Sigmoid colon (tissue), 7 donors: ENCODE data around the gene XKR7. TPM values are rescaled to one million over a fixed set of nuclear protein-coding genes. Genes with fewer than 3 reads are reported as not detected.

Experiments
- DNase-seq: peaks from one replicate; pipeline ENCODE4 v3.0.0-alpha.2; 2019
- H3K27ac ChIP-seq, 4 donors: fragments of 200-600 bp; sonication (generic); one replicate each; pipeline ENCODE4 v1.5.1; 2016 to 2019; ENCODE audit warnings: mild to moderate bottlenecking in 1 of 4
- H3K27me3 ChIP-seq, 3 donors: fragments of 200-600 bp; sonication (generic); one replicate each; pipeline ENCODE4 v1.5.1; 2019; ENCODE audit warnings: mild to moderate bottlenecking in 1 of 3
- H3K36me3 ChIP-seq, 4 donors: fragments of 200-600 bp; sonication (generic); one replicate each; pipeline ENCODE4 v1.5.1; 2016 to 2019
- H3K4me1 ChIP-seq, 4 donors: fragments of 200-600 bp; sonication (generic); one replicate each; pipeline ENCODE4 v1.5.1; 2017 to 2019
- H3K4me3 ChIP-seq, 4 donors: fragments of 200-600 bp; sonication (generic); one replicate each; pipeline ENCODE4 v1.5.1; 2017 to 2019; ENCODE audit warnings: mild to moderate bottlenecking in 2 of 4, moderate library complexity in 1 of 4
- H3K9me3 ChIP-seq, 4 donors: fragments of 200-600 bp in 3 of 4; sonication (generic) in 3 of 4; one replicate each; pipeline versions ENCODE4 v1.5.1 to v1.6.1; 2013 to 2019
- CTCF ChIP-seq, 4 experiments: fragments of 450-650 bp in 3 of 4; fragments of 200-600 bp in 1 of 4; IDR thresholded peaks; one replicate each; pipeline ENCODE4 v1.5.1; 2016 to 2019; ENCODE audit warnings: antibody characterized with exemption in 4 of 4, mild to moderate bottlenecking in 3 of 4, moderate library complexity in 2 of 4
- EP300 ChIP-seq, 4 donors: sonication (generic); formaldehyde crosslinking; IDR thresholded peaks; one replicate each; pipeline ENCODE4 v1.6.1; 2017; ENCODE audit warnings: antibody characterized with exemption in 4 of 4
- POLR2A ChIP-seq, 2 donors: fragments of 450-650 bp; IDR thresholded peaks; one replicate each; pipeline ENCODE4 v1.6.1; 2016; ENCODE audit warnings: antibody characterized with exemption in 2 of 2, mild to moderate bottlenecking in 2 of 2, moderate library complexity in 2 of 2
- POLR2AphosphoS5 ChIP-seq, 4 donors: sonication (generic); formaldehyde crosslinking; IDR thresholded peaks; one replicate each; pipeline ENCODE4 v1.6.1; 2017; ENCODE audit warnings: antibody characterized with exemption in 4 of 4
- WGBS, 2 donors: extraction: QIAGEN DNeasy Blood & Tissue Kit; methylation state at CpG; one replicate each; pipeline ENCODE4 v1.1.7; 2013; 5-methylcytosine and 5-hydroxymethylcytosine counted together
- intact Hi-C: fragments of 100-400 bp; cut with DNase I; formaldehyde crosslinking; loops from one replicate; pipeline ENCODE4 v1.15.1; 2023
- polyA plus RNA-seq, 3 donors: library from polyadenylated mRNA; stranded (reverse); fragments of 200-250 nt; gene quantifications; one replicate each; pipeline ENCODE4 v1.2.3, GENCODE V29; 2013
- total RNA-seq, 4 donors: library from RNA; depleted of rRNA; stranded (reverse); fragments of >200 nt; gene quantifications; one replicate each; pipeline ENCODE4 v1.1.0, GENCODE V29; 2016
- donor health status: healthy with polysubstance abuse.
- donor health status: Bipolar disorder and iron deficiency.
- donor health status: healthy.

The XKR7 gene
- total and polyA plus RNA-seq, 7 donors, result under 0.01 to 0.15 (median 0.14) TPM; not detected in 4

GRCh38 chr20:32037929-32038328, 70.0 kb downstream of the XKR7 start:
- H3K9me3 ChIP-seq, result no peaks in the 10 kb centered on the region
- no peak overlapping the region for H3K4me3 ChIP-seq
- H3K27ac ChIP-seq, result no peak overlapping the region
- DNase-seq, result no peak
- no peaks in the 10 kb centered on the region for H3K36me3 ChIP-seq
- intact Hi-C loops, result no loop called here
- no peaks in the 10 kb centered on the region for H3K4me1 ChIP-seq
- TF ChIP-seq EP300 (IDR thresholded peaks at IDR 0.05) (no peak), POLR2A (IDR thresholded peaks at IDR 0.05) (no peak), POLR2AphosphoS5 (IDR thresholded peaks at IDR 0.05) (no peak), CTCF (IDR thresholded peaks at IDR 0.05) (no peak)
- 54 to 77% methylated on average over 4 of the region's 4 CpGs for WGBS, 2 donors
- H3K27me3 ChIP-seq, result peaks cover 6 to 65% (median 24%) of the 10 kb centered on the region in 3 donors

- DNase-seq, result no peak
- TF ChIP-seq EP300 (IDR thresholded peaks at IDR 0.05) (no peak), POLR2A (IDR thresholded peaks at IDR 0.05) (no peak), CTCF (IDR thresholded peaks at IDR 0.05) (no peak), POLR2AphosphoS5 (IDR thresholded peaks at IDR 0.05) (no peak)
- no peaks in the 10 kb centered on the region for H3K36me3 ChIP-seq
- WGBS, 2 donors, result 40 to 43% methylated on average over 10 of the region's 10 CpGs
- intact Hi-C loops, result no loop called here
- H3K27ac ChIP-seq, result no peak overlapping the region
- H3K4me1 ChIP-seq, result no peaks in the 10 kb centered on the region
- H3K27me3 ChIP-seq, result peaks cover 3 to 41% (median 6%) of the 10 kb centered on the region in 3 donors
- H3K4me3 ChIP-seq, result no peak overlapping the region
- H3K9me3 ChIP-seq, result no peaks in the 10 kb centered on the region
Measured at GRCh38 chr20:32040142-32040953, 72.4 kb downstream of the XKR7 start.

GRCh38 chr20:32045999-32046398, 78.0 kb downstream of the XKR7 start:
- no peak for TF ChIP-seq EP300 (IDR thresholded peaks at IDR 0.05)
- TF ChIP-seq CTCF (IDR thresholded peaks at IDR 0.05), result no peak
- no peak for TF ChIP-seq POLR2A (IDR thresholded peaks at IDR 0.05)
- TF ChIP-seq POLR2AphosphoS5 (IDR thresholded peaks at IDR 0.05), result no peak
- Histone ChIP-seq H3K27me3 (peaks cover 0 to 19% (median 18%) of the 10 kb centered on the region in 3 donors), H3K4me1 (no peaks in the 10 kb centered on the region), H3K36me3 (no peaks in the 10 kb centered on the region), H3K4me3 (no peak overlapping the region), H3K9me3 (no peaks in the 10 kb centered on the region), H3K27ac (no peak overlapping the region)
- 66 to 75% methylated on average over 3 of the region's 3 CpGs for WGBS, 2 donors
- no peak for DNase-seq
- intact Hi-C loops, result no loop called here

- Histone ChIP-seq H3K27ac (no peak overlapping the region), H3K9me3 (no peaks in the 10 kb centered on the region), H3K36me3 (no peaks in the 10 kb centered on the region), H3K4me1 (peaks cover 0 to 14% (median 9%) of the 10 kb centered on the region in 4 donors), H3K4me3 (no peak overlapping the region), H3K27me3 (peaks cover 20 to 56% (median 49%) of the 10 kb centered on the region in 3 donors)
- intact Hi-C loops, result loop anchor here (10.0 kb wide), 1 partner anchor 56 kb away; no protein-coding TSS in a partner anchor
- no peak for DNase-seq
- TF ChIP-seq POLR2AphosphoS5 (IDR thresholded peaks at IDR 0.05) (no peak), POLR2A (IDR thresholded peaks at IDR 0.05) (no peak), CTCF (IDR thresholded peaks at IDR 0.05) (no peak), EP300 (IDR thresholded peaks at IDR 0.05) (no peak)
- WGBS, 2 donors, result 85 to 92% methylated on average over 4 of the region's 4 CpGs
Measured at GRCh38 chr20:32050324-32050841, 82.4 kb downstream of the XKR7 start.
